NCI-H146 treated with DMSO at 0.1 percent for 48 hours (cell line): ENCODE measurements around the gene ERAS.
A peak's percentile ranks its signal among the peaks of the same experiment; 100 is the strongest.
"Not testable (repeated sequence)": the region's sequence is repeated elsewhere in the genome, so short reads cannot be mapped to it uniquely, and the experiment has no call there.

Source experiments
- DNase-seq: peaks from one replicate; lab custom pipeline; 2025; ENCODE audit not compliant: unreplicated experiment; lab: John Stamatoyannopoulos, UW

The ERAS gene

GRCh38 chrX:48831136-48831908 lies 5.0 kb downstream of the ERAS start:
- no peak for DNase-seq

DNA sequence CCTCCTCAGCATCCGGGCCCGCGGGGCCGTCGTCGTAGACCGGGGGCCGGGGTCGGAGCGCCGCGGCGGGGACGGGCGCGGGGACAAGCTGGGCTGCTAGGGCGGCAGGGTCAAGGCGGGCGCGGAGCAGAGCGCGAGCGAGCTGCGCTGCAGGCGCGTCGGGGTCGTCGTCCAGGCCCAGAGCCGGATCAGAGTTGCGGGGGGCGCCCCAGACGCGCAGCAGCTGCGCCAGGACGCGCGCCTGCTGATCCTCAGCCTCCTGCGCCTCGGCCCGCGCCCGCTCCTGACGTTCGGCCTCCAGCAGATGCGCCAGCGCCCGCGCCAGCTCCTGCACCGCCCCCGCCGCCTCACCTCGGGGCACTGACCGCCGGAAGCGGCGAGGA lies 5.6 kb downstream of the ERAS start:
- no peak for DNase-seq

GRCh38 chrX:48833542-48834138 lies 7.3 kb downstream of the ERAS start:
- DNase-seq, result no peak

- DNase-seq, result peak; percentile 6
Measured at GRCh38 chrX:48834383-48834709, 8.0 kb downstream of the ERAS start.

DNA sequence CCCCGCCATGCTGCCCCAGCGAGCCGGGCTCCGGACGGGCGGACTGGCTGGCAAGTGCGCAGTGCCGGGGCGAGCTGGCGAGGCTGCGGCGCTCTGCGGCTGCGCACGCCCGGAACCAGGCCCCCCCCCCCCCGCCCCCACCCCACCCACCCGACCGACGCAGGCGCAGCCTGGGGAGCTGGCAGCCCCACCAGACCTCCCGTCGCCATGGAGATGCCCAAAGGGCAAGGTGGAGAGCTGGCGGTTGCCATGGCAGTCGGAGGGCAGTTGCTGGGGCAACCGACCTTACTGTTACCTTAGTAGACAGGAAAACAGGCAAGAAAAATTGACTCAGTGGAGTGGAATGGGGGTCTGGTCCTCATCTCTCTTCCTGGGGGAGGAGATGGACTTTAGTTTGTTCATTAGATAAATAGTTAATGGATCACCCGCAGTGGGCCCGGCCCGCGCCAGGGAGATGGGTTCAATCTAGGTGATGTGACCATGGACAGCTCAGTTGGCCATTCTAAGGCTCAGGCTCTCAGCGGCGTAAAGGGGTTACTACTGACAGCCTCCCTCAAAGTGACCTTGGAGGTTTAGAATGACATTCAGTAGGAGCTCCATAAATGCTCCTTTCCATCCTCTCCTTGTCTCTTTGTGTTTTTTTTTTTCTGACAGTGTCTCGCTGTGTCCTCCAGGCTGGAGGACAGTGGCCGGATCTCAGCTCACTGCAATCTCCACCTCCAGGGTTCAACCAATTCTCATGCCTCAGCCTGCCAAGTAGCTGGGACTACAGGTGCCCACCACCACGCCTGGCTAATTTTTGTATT lies 9.4 kb downstream of the ERAS start, which contains the start of gene PCSK1N:
Gene PCSK1N (minus strand): TSS at position 87 of the 806 bp plus-strand sequence. CDS start 78 bp downstream, at position 9.
- DNase-seq, result peak; percentile 51

DNA sequence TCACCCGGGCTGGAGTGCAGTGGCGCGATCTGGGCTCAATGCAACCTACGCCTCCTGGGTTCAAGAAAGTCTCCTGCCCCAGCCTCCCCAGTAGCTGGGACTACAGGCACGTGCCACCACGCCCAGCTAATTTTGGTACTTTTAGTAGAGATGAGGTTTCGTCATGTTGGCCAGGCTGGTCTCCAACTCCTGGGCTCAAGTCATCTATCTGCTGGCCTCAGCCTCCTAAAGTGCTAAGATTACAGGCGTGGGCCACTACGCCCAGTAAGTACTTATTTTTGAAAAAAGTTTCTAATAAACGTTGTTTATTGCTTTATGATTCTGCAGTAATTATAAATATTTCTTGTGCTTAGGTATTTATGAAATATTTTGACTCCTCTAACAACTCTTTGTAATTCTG lies 13.4 kb downstream of the ERAS start:
- no peak for DNase-seq

DNA sequence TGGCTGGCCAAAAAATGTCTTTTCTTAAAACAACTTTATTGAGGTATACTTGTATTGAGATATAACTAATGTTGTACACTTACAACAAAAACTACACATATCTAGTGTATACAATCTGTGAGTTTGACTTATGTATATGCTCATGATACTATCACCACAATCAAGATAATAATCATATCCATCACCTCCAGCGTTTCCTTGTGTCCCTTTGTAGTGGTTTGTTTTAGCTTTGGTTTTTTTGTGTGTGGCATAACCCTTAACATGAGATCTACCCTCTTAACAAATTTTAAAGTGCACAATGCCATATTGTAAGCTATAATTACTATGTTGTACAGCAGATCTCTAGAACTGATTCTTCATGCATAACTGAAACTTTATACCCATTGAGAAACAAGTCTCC lies 22.5 kb downstream of the ERAS start:
- no peak for DNase-seq

GRCh38 chrX:48852857-48853256 lies 26.5 kb downstream of the ERAS start:
- no peak for DNase-seq

GRCh38 chrX:48853494-48853893 lies 27.2 kb downstream of the ERAS start:
- not testable (repeated sequence) for DNase-seq

- not testable (repeated sequence) for DNase-seq
Measured at GRCh38 chrX:48854121-48854804, 27.9 kb downstream of the ERAS start.

DNA sequence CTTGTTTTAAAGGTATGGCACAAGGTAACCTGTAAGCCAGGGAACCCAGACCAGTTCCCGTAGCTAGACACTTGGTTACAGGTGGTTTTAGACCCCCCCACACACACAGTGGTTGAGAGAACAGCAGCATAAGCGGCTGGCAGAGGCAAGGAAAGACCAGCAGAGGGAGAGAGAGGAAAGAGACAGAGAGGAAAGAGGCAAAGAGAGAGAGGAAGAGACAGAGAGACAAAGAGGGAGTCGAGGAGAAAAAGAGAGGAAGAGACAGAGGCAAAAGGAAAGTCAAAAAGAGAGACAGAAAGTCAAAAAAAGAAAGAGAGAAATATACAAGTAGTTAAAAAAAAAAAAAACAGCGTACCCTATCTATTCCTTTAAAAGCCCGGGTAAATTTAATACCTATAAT lies 28.6 kb downstream of the ERAS start:
- DNase-seq, result no peak

DNA sequence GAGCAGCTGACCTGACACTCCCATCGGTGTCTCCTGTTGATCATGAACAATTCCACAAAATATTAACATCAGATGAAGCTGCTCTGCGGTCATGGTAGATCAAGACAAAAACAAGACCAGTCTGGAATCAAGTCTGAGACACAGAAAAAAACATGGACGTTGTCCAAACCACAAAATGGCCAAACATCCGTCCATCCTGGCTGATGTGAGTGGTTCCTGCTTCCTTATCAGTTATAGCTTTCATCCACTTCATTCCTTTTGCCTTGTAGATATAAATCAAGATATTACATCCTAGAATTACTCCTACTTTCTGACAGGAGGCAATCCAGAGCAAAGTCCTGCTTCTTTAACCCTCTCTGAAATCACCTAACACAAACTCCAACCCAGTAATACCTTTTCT lies 37.9 kb downstream of the ERAS start:
- no peak for DNase-seq

DNA sequence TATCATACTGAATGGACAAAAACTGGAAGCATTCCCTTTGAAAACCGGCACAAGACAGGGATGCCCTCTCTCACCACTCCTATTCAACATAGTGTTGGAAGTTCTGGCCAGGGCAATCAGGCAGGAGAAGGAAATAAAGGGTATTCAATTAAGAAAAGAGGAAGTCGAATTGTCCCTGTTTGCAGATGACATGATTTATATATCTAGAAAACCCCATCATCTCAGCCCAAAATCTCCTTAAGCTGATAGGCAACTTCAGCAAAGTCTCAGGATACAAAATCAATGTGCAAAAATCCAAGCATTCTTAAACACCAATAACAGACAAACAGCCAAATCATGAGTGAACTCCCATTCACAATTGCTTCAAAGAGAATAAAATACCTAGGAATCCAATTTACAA lies 45.7 kb downstream of the ERAS start:
- not testable (repeated sequence) for DNase-seq

GRCh38 chrX:48876944-48877343 lies 50.6 kb downstream of the ERAS start:
- not testable (repeated sequence) for DNase-seq
